Fibroblast of lung (primary cell): ENCODE measurements around the gene PLPPR2. TPM values are rescaled to one million over a fixed set of nuclear protein-coding genes. Genes with fewer than 3 reads are reported as not detected.

ENCODE experiments used
- DNase-seq, 2 donors: peaks; one replicate each; pipeline versions ENCODE4 v3.0.0 to v3.0.0-alpha.2; 2010; ENCODE audit warnings: low read depth in 2 of 2
- H2AFZ ChIP-seq: 2 replicates; pipeline ENCODE4 v1.5.1; 2012; ENCODE audit warnings: low read length, control low read depth, inconsistent platforms
- H3K27ac ChIP-seq: 2 replicates; pipeline ENCODE4 v1.5.1; 2011; ENCODE audit warnings: low read length, control low read depth; ENCODE audit not compliant: insufficient read depth
- H3K27me3 ChIP-seq: 2 replicates; pipeline ENCODE4 v1.5.1; 2011; ENCODE audit warnings: mild to moderate bottlenecking, low read length; ENCODE audit not compliant: control insufficient read depth, insufficient read depth
- H3K36me3 ChIP-seq: 2 replicates; pipeline ENCODE4 v1.5.1; 2011; ENCODE audit warnings: low read length; ENCODE audit not compliant: control insufficient read depth, insufficient read depth
- H3K4me1 ChIP-seq: 2 replicates; pipeline ENCODE4 v1.5.1; 2011; ENCODE audit warnings: low read length; ENCODE audit not compliant: control insufficient read depth, insufficient read depth; ENCODE audit errors: extremely low read depth
- H3K4me2 ChIP-seq: 2 replicates; pipeline ENCODE4 v1.5.1; 2011; ENCODE audit warnings: low read length, control low read depth; ENCODE audit not compliant: insufficient read depth; ENCODE audit errors: extremely low read depth
- H3K4me3 ChIP-seq, 4 experiments: fragments of 200-600 bp in 1 of 4; sonication (generic) in 1 of 4; replicated peaks in 1 of 4; 2 replicates each; pipeline ENCODE4 v1.5.1; 2011 to 2016; ENCODE audit warnings: low read length in 4 of 4, low read depth in 3 of 4, mild to moderate bottlenecking in 3 of 4, control low read depth in 2 of 4, inconsistent platforms in 1 of 4, mixed read lengths in 1 of 4; ENCODE audit not compliant: insufficient read depth in 1 of 4; ENCODE audit errors: control extremely low read depth in 1 of 4
- H3K79me2 ChIP-seq: 2 replicates; pipeline ENCODE4 v1.5.1; 2012; ENCODE audit warnings: mild to moderate bottlenecking, low read length, inconsistent platforms; ENCODE audit not compliant: control insufficient read depth, insufficient read depth
- H3K9ac ChIP-seq: 2 replicates; pipeline ENCODE4 v1.5.1; 2011; ENCODE audit warnings: mild to moderate bottlenecking, low read length, control low read depth; ENCODE audit not compliant: insufficient read depth
- H3K9me3 ChIP-seq: 2 replicates; pipeline ENCODE4 v1.5.1; 2012; ENCODE audit warnings: low read depth, low read length; ENCODE audit not compliant: control insufficient read depth, insufficient read depth
- H4K20me1 ChIP-seq: 2 replicates; pipeline ENCODE4 v1.5.1; 2011; ENCODE audit warnings: low read length; ENCODE audit not compliant: control insufficient read depth, insufficient read depth; ENCODE audit errors: extremely low read depth
- CTCF ChIP-seq, 2 donors: IDR thresholded peaks in 1 of 2; conservative IDR thresholded peaks in 1 of 2; 1 replicate in 1 of 2; 2 replicates in 1 of 2; pipeline ENCODE4 v1.5.1; 2011 to 2012; ENCODE audit warnings: low read length in 2 of 2, control low read depth in 1 of 2, inconsistent platforms in 1 of 2, low read depth in 1 of 2, mild to moderate bottlenecking in 1 of 2
- EZH2 ChIP-seq: IDR thresholded peaks from 2 replicates; pipeline ENCODE4 v1.5.1; 2012; ENCODE audit warnings: low read length, control low read depth, mild to moderate bottlenecking; ENCODE audit errors: missing control alignments
- polyA plus RNA-seq, 2 donors: library from polyadenylated mRNA; depleted of rRNA in 1 of 2; stranded (reverse) in 1 of 2; unstranded in 1 of 2; fragments of >200 nt; gene quantifications; 2 replicates each; pipeline ENCODE4 v1.2.1, GENCODE V29; 2011 to 2012; ENCODE audit warnings: missing spikeins in 1 of 2
- total RNA-seq: library from RNA; depleted of rRNA; stranded (reverse); fragments of >200 nt; gene quantifications from 2 replicates; pipeline ENCODE4 v1.2.1, GENCODE V29; 2014

Gene PLPPR2
- total and polyA plus RNA-seq, 2 donors (not counting 1 experiment from before 2014, with no cell fraction given) = 13.0 to 21.2 TPM

GRCh38 chr19:11379857-11380350 lies 24.7 kb downstream of the PLPPR2 start:
- Histone ChIP-seq H3K4me2 (no peak overlapping the region), H3K4me1 (peaks cover 31% of the 10 kb centered on the region), H4K20me1 (no peaks in the 10 kb centered on the region), H3K27ac (peak overlapping the region; percentile 89), H3K79me2 (peaks cover 7% of the 10 kb centered on the region), H3K9me3 (no peaks in the 10 kb centered on the region), H3K27me3 (no peaks in the 10 kb centered on the region), H3K36me3 (no peaks in the 10 kb centered on the region), H3K9ac (no peak overlapping the region), H2AFZ (no peak overlapping the region), H3K4me3 (peak overlapping the region in 1 of 4 experiments; percentile 57)
- TF ChIP-seq CTCF (conservative IDR thresholded peaks at IDR 0.05 in 1 of 2, IDR thresholded peaks at IDR 0.05 in 1 of 2; ENCODE audit: low read depth in 1 of 2, low read length in 2 of 2) (no peak), EZH2 (no peak)
- no peak for DNase-seq

- no peak for TF ChIP-seq EZH2
- peak; percentile 65 to 68 for TF ChIP-seq CTCF (conservative IDR thresholded peaks at IDR 0.05 in 1 of 2, IDR thresholded peaks at IDR 0.05 in 1 of 2; ENCODE audit: low read depth in 1 of 2, low read length in 2 of 2)
- H3K27ac ChIP-seq = peak overlapping the region; percentile 89
- H3K27me3 ChIP-seq = no peaks in the 10 kb centered on the region
- H3K4me1 ChIP-seq = peaks cover 25% of the 10 kb centered on the region
- peak overlapping the region; percentile 97 for H2AFZ ChIP-seq
- H4K20me1 ChIP-seq = no peaks in the 10 kb centered on the region
- H3K4me3 ChIP-seq = peak overlapping the region; percentile 57 to 75 (median 62)
- peak overlapping the region; percentile 80 for H3K4me2 ChIP-seq
- H3K9me3 ChIP-seq = no peaks in the 10 kb centered on the region
- H3K36me3 ChIP-seq = no peaks in the 10 kb centered on the region
- H3K79me2 ChIP-seq = peaks cover 4% of the 10 kb centered on the region
- DNase-seq = peak; percentile 91 to 94
- peak overlapping the region; percentile 76 for H3K9ac ChIP-seq
Observed at GRCh38 chr19:11380653-11381537, 25.7 kb downstream of the PLPPR2 start.

DNA sequence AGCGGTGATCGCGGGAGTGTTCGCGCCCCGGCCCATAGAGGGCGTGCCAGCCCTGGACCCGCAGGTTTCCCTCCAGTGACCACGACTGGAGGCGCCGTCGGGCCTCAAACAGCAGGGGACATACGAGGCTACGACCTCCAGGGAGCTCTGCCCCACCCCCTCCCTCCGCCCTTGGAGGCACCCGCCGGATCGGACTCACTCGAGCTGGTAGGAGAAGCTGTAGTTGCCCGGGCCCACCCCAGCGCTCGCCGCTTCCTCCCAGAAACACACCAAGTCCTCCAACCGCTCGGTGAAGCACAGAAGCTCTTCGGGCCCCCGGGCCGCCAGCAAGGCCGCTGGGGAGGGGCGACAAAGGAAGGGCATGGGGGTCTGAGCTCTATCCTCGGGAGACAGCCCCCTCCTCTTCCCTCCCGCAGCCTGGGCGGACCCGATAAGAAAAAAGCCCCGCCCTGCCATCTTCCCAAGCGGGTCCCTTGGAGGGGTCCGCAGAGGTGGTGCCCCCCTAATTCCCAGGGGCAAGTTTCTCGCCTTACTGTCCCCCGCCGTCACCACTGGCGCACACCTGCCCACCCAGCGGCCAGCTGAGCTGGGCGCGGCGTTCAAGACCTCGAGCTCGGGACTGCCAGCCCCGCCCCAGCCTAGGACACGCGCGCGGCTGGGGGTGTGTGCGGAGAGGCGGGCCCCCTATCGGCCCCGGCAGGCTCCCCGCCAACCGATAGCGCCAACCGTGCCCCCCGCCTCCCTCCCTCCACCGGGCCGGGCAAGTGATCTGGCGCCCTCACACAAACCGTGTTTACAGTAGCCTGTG lies 27.9 kb downstream of the PLPPR2 start:
- no peak overlapping the region for H2AFZ ChIP-seq
- no peaks in the 10 kb centered on the region for H3K9me3 ChIP-seq
- peaks cover 4% of the 10 kb centered on the region for H3K79me2 ChIP-seq
- no peaks in the 10 kb centered on the region for H3K36me3 ChIP-seq
- peak overlapping the region; percentile 58 for H3K4me2 ChIP-seq
- TF ChIP-seq CTCF (conservative IDR thresholded peaks at IDR 0.05 in 1 of 2, IDR thresholded peaks at IDR 0.05 in 1 of 2; ENCODE audit: low read depth in 1 of 2, low read length in 2 of 2) = peak; percentile 53 to 60
- TF ChIP-seq EZH2 = no peak
- peak overlapping the region; percentile 31 to 52 (median 36) for H3K4me3 ChIP-seq
- peaks cover 8% of the 10 kb centered on the region for H3K4me1 ChIP-seq
- H4K20me1 ChIP-seq = no peaks in the 10 kb centered on the region
- H3K27me3 ChIP-seq = no peaks in the 10 kb centered on the region
- no peak overlapping the region for H3K27ac ChIP-seq
- peak overlapping the region; percentile 30 for H3K9ac ChIP-seq
- DNase-seq = no peak
